Activated naive CD4-positive, alpha-beta T cell treated with anti-CD3 and anti-CD28 coated beads, Interleukin-2, amount 50 U/mL, for 24 hours (primary cell): ENCODE data around the gene ZPBP.

Experiments
- H3K27ac Mint-ChIP-seq: one replicate; pipeline ENCODE4 v1.8.0; 2021; ENCODE audit warnings: mild to moderate bottlenecking, mixed read lengths
- H3K27me3 Mint-ChIP-seq: one replicate; pipeline ENCODE4 v1.8.0; 2021; ENCODE audit warnings: mixed read lengths
- H3K36me3 Mint-ChIP-seq: one replicate; pipeline ENCODE4 v1.8.0; 2021; ENCODE audit warnings: mixed read lengths
- H3K4me1 Mint-ChIP-seq: one replicate; pipeline ENCODE4 v1.8.0; 2021; ENCODE audit warnings: mixed read lengths
- H3K4me3 Mint-ChIP-seq: one replicate; pipeline ENCODE4 v1.8.0; 2021; ENCODE audit warnings: mild to moderate bottlenecking, mixed read lengths
- H3K9me3 Mint-ChIP-seq: one replicate; pipeline ENCODE4 v1.8.0; 2021; ENCODE audit warnings: mixed read lengths

Gene ZPBP

DNA sequence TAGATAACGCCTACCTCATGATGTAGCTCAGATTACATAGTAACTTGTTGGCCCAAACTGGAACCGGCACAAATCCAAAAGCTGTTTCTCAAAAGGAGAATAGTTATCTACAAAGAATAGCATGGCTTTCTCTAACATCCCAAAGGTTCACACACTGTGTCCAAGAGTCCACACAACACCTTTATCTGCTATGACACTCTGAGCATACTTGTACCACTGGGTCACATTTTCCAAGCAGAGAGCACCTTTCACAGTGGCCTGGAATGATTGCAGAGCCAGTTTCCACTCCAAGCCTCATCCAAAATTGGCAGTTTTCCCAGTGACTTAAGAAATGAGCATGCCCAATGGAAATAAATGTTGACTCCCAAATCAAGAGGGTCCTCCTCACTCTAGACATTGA is 164.3 kb downstream of the ZPBP start:
- peaks cover 17% of the 10 kb centered on the region for H3K9me3 Mint-ChIP-seq
- H3K4me1 Mint-ChIP-seq: no peaks in the 10 kb centered on the region
- no peak overlapping the region for H3K4me3 Mint-ChIP-seq
- H3K27ac Mint-ChIP-seq: no peak overlapping the region
- no peaks in the 10 kb centered on the region for H3K36me3 Mint-ChIP-seq
- peaks cover 2% of the 10 kb centered on the region for H3K27me3 Mint-ChIP-seq

DNA sequence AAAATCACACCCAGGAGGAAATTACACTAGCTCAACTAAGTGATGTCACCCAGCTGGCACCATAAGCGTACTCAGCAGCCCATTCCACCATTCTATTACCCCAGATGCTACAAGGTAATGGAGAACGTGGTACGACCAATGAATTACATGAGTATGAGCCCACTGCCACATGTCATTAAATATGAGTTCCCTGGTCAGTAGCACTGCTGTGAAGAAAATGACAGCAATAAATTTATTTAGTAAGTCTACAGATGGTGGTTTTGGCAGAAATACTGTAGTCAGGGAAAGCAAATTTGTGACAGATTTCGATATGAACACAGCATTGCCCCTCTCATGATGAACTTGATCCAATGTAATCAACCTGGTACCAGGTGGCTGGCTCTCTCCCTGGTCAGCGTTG is 165.4 kb downstream of the ZPBP start:
- H3K4me1 Mint-ChIP-seq: no peaks in the 10 kb centered on the region
- no peak overlapping the region for H3K4me3 Mint-ChIP-seq
- no peak overlapping the region for H3K27ac Mint-ChIP-seq
- peaks cover 17% of the 10 kb centered on the region for H3K9me3 Mint-ChIP-seq
- no peaks in the 10 kb centered on the region for H3K36me3 Mint-ChIP-seq
- peaks cover 2% of the 10 kb centered on the region for H3K27me3 Mint-ChIP-seq

DNA sequence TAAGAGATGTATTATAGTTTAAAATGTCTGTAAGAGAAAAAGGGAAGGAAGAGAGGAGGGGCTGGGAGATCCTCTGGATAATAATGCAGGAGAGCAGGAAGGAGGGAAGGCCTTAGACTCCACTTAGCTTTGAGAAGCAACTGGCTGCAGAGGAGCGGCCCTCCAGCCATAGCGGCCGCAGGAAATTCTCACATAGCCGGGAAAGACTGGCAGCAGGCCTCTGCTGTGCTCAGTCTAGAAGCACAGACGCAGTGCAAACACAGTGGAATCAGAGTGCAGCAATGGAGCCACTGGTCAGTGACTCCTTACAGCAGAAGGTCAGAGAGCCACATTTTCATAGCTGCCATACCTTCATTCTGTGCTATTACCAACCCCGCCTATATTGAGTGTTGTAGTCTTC is 166.3 kb downstream of the ZPBP start:
- H3K27me3 Mint-ChIP-seq: peaks cover 2% of the 10 kb centered on the region

DNA sequence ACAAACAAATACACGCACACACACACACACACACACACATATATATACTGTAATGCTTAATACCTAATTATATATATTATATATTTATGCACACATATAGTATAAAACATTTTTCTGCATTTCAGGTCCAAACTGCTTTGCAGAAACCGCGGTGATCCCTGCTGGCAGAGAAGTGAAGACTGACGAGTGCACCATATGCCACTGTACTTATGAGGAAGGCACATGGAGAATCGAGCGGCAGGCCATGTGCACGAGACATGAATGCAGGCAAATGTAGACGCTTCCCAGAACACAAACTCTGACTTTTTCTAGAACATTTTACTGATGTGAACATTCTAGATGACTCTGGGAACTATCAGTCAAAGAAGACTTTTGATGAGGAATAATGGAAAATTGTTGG is 181.1 kb downstream of the ZPBP start:
- no peak overlapping the region for H3K27ac Mint-ChIP-seq
- no peak overlapping the region for H3K4me3 Mint-ChIP-seq
- H3K9me3 Mint-ChIP-seq: peaks cover 3% of the 10 kb centered on the region
- peaks cover 1% of the 10 kb centered on the region for H3K36me3 Mint-ChIP-seq
- H3K27me3 Mint-ChIP-seq: peaks cover 2% of the 10 kb centered on the region
- no peaks in the 10 kb centered on the region for H3K4me1 Mint-ChIP-seq

More for the DNA sequence above, 166.3 kb downstream of the ZPBP start:
- H3K9me3 Mint-ChIP-seq: peaks cover 17% of the 10 kb centered on the region
- H3K4me1 Mint-ChIP-seq: no peaks in the 10 kb centered on the region
- H3K4me3 Mint-ChIP-seq: no peak overlapping the region
- H3K36me3 Mint-ChIP-seq: no peaks in the 10 kb centered on the region
- no peak overlapping the region for H3K27ac Mint-ChIP-seq

DNA sequence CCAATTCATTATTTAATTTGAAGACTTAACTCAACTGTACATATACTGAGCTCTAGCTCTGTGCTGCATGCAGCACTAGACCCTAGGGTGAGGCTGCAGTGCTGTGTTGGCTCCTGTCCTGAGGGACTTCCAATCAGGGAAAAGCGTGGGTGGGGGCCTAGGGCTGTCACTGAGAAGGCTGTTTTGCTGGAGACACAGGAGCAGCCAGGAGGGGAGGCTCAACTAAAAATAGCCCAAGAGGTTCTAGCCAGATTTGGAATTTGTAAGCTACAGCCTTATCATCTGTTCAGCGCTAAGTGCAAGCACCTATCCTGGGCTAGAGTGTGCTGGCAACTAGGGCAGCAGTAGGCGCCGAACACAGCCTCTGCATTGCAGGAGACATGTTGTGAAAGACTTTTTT is 198.5 kb downstream of the ZPBP start:
- Mint-ChIP-seq H3K27me3 (peaks cover 12% of the 10 kb centered on the region), H3K4me3 (no peak overlapping the region), H3K4me1 (no peaks in the 10 kb centered on the region), H3K36me3 (no peaks in the 10 kb centered on the region), H3K27ac (no peak overlapping the region), H3K9me3 (no peaks in the 10 kb centered on the region)

DNA sequence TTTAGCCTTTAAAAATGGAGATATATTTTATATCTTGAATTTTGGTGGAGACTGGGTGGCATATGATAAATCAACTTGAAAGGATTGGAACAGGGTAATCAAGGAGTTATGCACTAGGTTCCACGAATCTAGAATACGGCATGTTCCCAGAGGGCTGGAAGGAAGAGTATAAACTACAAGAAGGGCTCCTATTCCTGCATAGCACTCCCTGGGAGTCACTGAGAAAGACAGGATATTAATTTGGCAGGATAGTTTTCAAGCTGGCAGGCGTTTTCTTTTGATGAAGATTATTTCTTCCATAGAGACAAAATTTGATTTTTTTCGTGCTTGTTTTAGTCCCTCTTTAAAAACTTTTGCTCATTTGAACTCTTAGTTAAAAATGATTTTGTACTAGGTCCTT is 199.9 kb downstream of the ZPBP start:
- Mint-ChIP-seq H3K4me3 (no peak overlapping the region), H3K27ac (no peak overlapping the region), H3K27me3 (peaks cover 11% of the 10 kb centered on the region), H3K36me3 (no peaks in the 10 kb centered on the region), H3K9me3 (no peaks in the 10 kb centered on the region), H3K4me1 (no peaks in the 10 kb centered on the region)

DNA sequence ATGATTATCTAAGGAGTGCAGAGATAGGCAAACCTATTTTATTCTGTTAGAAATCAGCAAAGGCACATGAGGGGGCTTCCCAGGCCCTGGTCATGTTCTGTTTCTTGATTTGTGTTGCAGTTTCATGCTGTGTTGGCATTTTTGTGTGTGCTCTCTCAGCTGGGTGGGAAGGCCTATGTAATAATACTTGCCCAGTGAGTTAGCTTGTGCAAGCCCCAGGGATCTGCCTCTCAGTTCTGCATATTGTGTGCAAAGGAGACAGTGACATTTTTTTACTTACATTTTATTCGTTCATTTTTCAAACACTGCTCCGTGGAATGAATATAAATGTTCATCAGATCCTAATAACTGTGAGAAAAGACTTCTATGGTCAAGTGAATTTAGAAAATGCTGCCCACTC is 200.6 kb downstream of the ZPBP start:
- H3K36me3 Mint-ChIP-seq: no peaks in the 10 kb centered on the region
- H3K4me1 Mint-ChIP-seq: no peaks in the 10 kb centered on the region
- peaks cover 11% of the 10 kb centered on the region for H3K27me3 Mint-ChIP-seq
- H3K4me3 Mint-ChIP-seq: no peak overlapping the region
- H3K9me3 Mint-ChIP-seq: no peaks in the 10 kb centered on the region
- H3K27ac Mint-ChIP-seq: no peak overlapping the region
